HG02678 (cell line): ENCODE data around the gene ERN1.
A peak's percentile ranks its signal among the peaks of the same experiment; 100 is the strongest.
"Not testable (repeated sequence)": the region's sequence is repeated elsewhere in the genome, so short reads cannot be mapped to it uniquely, and the experiment has no call there.

ENCODE experiments used
- ATAC-seq: cut with Tn5 transposase; IDR thresholded peaks from one replicate; pipeline ENCODE4 v1.9.1; 2021; ENCODE audit warnings: mild to moderate bottlenecking, moderate library complexity; ENCODE audit not compliant: unreplicated experiment

Gene ERN1

DNA sequence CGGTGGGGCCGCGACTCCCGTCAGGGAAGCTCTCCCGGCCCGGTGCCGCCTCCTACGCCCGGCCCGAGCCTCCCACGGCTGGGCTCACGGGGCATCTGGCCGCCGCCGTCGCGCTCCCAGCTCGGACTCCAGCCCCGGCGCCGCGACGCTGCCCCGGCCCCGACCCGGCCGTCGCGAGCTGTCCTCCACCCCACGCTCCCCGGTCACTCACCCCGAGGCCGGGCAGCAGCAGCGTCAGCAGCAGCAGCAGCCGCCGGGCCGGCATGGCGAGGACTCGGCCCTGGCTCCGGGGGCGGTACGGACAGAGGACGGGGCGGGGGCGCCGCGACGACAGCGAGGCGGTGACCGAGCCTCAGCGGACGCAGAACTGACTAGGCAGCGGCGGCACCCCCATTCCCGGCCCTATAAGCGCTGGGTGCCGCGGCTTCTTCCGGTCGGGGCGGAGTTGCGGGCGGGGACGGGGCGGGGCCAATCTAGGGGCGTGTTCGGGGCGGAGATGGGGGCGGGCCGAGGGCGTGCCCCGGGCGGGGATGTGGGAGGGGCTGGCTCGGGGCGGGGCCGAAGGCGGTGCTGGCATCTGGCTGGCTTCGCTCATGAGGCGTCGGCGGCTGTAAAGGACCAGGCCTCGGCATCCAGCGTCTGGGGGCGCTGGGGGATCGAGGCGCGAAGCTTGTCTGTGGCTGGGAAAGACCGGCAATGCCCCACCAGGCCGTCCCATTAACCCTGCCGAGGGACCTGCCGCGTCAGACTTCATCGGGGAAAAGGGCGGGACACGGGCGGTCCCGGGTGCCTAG is at the start of gene ERN1:
Gene ERN1, minus strand, starts transcription at position 380 of the 794 bp plus-strand sequence. Its CDS starts 115 bp downstream, at position 265.
- peak; percentile 81 for ATAC-seq

DNA sequence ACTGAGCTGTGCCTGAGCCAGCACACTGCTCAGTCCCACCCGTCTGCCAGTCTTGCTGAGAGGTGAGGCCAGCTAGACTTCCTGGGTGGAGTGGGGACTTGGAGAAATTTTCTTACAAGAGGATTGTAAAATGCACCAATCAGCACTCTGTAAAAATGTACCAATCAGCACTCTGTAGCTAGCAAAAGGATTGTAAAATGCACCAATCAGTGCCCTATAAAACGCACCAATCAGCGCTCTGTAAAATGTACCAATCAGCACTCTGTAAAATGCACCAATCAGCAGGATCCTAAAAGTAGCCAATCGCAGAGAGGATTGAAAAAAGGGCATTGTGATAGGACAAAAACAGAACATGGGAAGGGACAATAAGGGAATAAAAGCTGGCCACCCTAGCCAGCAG is 49.1 kb upstream of the ERN1 start:
- ATAC-seq: not testable (repeated sequence)

DNA sequence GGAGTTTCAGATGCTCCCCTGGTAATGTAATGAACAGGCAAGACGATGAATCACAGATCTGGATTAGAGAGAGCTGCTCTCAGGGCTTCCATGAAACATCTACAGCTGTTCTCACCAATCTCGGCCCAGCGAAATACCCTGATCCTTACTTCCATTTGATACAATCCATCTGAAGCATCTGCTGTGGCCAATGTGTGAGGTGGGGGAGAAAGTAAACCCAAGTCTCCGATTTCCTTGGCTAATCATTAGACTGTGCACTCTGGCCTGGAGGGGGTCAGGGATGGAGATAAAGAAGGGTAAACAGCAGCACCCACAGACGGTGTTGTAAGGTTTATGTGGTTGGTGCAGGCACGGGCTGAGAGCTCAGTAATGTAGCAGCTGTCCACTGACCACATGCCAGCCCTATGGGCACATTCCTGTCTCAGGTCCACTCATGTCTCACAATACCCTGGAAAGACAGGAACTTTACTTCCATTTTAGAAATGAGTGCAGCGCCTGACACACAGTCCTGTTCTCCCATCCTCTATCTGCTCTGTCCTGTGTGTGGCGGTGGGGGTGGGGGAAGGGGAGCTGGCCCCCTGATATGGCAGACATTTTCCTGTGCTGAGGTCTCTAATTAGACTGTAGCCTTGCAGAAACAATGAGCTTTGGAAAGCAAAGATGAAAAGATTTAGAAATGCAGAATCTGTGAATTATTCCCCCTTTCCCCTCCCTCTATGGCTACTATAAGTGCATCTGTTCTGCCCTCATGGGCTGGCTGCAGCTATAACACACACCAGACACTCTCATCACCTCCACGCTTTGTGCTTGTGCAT is 48.3 kb upstream of the ERN1 start:
- ATAC-seq: no peak

DNA sequence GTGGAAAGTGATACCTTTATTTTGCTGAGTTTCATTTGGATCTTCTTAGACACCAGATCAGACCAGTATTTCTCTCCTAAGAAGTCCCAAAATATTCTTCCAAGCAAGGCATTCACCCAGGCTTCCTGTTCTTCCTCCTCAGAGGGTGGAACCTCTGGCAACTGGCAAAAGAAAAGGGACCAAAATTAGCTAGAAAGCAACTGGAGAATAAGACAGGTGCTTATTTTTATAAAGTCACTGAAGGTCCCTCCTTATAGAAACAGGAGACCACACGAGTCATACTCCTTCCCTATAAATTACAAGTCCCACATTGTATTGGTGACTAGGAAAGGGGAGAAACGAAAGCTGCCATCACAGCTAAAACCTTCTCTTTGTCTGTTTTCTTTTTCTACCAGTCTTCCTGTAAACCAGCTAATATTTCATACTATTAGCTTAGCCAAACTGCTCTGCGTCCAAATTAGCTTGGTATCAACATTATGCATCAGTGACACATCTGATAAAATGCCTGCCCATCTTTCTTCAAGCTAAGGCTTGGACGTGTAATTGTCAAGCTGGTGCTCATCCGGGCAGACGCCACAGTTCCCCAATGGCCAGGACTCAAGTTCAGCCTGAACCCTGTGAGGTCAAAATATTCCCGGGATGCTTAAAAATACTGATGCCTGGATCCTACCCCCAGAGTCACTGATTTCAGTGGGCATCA is 47.5 kb upstream of the ERN1 start:
- no peak for ATAC-seq

DNA sequence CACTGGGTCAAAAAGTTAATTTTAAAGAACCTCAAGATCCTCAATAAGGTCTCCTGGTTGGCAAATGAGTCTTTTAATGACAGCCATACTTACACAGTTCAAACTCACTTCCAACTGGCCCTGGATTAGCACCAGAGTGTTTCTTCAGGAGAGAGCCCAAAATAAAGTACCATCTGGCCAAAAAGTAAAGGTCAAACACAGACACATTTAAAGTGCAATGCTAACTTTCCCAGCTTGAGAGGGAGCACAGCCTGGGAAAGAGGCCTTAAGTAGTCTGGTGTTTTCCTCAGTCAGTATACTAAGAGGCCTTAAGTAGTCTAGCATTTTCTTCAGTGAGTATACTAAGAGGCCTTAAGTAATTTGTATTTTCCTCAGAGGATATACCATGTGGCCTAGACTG is 46.6 kb upstream of the ERN1 start:
- no peak for ATAC-seq

DNA sequence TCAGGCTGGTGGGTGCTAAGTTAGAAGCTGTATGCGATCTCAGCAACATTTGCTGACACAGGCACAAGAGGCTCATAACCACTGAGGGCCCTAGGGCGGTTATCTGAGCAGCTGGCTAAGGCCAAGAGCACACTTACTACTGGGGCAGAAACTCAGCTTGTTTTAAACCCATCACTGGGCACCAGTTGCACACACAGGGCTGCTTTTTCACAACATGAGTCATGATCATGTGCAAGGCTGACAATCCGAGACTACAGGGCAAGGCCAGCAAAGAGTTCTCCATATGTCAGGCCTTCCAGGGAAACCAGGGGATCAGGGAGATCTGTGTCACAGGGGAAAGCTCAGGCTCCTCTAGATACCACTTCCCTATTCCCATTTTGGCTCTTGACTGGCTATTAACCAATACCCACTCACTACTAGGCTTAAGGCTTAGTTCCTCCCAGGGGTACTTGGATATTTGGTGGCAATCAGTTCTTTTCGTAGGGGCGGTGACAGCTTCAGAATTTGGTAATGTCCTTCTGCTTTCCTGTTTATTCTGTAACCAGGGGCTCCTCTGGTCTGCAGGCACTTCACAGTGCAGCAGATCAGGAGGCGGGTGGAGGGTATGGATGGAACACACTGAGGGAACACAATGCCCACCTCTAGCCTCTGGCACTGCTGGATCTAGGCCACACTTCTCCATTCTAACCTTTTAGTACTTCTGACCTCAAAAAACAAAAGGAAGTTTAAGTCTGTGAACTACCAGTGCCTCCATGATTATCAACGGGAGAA is 44.9 kb upstream of the ERN1 start:
- ATAC-seq: no peak

DNA sequence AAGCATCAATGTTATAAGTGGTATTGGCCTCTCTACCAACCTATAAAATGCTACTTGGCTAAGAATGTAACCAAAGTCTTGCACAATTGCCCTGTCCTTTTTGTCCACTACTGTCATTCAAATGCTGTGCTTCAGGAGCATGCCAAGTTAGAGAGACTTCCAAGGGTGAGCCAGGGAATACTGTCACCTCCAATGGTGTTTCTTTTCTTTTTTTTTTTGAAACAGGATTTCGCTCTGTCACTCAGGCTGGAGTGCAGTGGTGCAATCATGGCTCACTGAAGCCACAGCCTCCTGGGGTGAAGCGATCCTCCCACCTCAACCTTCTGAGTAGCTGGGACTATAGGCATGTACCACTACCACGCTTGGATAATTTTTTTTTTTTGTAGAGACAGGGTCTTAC is 43.7 kb upstream of the ERN1 start:
- ATAC-seq: no peak

DNA sequence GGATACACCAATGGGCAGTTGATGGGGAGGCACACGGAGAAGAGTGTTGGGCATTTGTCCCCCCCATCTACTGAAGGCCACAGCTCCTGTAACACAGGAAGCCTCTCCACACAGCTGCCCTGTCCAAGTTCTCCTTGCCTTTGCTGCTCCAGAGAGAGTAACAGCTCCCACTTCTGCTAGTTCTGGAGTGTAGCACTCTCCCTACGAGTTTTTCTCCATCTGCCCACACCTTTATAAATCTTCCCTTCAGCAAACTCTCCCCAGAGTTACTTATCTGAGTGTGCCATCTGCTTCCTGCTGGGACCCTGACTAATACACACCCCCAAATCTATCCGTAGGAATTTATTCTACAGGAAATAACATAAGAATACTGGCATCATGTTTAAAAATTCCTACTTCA is 42.6 kb upstream of the ERN1 start:
- no peak for ATAC-seq

DNA sequence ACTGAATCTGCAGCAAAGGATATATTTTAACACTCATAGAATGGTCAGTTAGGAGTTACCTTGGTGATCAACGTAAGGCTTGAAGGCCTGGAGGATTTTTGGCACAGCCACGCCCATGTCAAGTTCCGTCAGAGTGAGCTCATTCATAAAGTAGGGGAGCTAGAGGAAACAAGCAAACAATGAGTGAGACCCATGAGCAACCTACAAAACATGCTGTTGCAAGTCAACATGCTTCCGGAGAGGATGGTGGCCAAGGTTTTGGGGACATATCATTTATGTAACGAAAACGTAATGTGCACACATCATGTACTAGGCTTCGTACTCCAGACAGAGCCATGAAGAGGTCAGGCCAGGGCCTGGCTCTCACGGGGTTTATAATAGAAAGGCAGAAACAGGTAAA is 41.1 kb upstream of the ERN1 start:
- ATAC-seq: no peak

DNA sequence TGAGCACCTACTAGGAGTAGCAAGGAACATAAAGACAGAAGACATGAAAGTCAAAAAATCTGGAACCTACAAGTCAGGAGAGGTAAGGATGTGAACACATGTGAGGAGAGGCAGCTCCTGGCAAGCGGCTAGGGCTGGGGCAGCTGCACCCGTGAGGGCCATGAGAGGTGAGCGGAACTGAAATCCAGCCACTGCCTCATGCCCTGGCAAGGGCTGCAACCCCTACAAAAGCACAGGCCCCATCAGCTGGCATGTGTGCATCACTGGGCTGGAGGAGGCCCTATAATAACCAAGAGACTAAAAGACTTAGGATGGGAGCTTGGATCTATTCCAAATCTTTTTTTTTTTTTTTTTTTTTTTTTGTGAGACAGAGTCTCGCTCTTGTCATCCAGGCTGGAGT is 40.3 kb upstream of the ERN1 start:
- no peak for ATAC-seq

DNA sequence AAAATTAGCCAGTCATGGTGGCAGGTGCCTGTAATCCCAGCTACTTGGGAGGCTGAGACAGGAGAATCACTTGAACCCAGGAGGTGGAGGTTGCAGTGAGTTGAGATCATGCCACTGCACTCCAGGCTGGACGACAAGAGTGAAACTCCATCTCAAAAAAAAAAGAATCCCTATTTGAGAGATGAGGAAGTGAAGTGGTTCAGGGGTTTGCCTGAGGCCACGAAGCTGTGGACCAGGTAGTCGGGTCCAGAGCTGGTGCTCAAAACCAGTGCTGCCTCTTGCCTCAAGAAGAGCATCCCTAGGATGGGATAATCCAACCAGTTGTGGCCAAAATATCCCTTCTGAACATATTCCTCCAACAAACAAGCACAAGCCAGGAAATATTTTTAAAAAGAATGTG is 37.7 kb upstream of the ERN1 start:
- ATAC-seq: not testable (repeated sequence)

DNA sequence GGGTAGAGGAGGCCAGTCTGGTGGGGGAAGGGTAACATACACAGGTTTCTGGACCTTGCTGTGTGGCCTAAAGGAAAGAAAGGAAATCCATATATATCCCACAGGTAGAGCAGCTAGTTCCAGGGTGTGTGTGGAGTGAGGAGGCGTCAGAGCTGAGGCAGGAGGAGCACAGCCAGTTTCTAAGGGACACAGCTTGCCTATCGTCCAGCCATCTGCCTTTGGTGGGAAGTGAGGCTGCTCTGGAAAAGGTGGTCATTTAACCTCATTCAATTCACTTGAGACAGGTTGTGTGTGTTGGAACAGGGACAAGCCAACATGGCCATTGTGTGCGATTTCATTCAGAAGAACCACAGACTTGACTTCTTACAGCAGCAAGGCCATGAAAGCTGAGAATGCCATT is 36.9 kb upstream of the ERN1 start:
- no peak for ATAC-seq

DNA sequence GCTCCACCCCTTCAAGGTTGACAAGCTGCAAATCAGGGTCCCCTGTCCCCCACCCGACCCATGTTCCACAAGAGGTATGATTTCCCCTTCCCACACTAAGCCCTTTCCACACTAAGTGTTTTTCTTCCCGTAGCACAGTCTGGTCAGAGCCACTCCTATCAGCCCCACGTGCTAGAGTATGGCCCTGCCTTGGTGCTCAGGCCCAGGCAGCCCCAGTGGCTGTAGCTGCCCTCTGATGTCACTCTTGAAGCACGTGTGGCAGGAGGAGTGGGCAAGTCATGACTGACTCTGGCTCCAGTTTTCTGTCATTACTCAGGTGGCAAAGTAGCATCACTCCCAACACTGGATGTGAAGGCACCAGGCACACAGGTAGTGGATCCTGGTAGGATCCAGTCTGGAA is 35.4 kb upstream of the ERN1 start:
- ATAC-seq: no peak

DNA sequence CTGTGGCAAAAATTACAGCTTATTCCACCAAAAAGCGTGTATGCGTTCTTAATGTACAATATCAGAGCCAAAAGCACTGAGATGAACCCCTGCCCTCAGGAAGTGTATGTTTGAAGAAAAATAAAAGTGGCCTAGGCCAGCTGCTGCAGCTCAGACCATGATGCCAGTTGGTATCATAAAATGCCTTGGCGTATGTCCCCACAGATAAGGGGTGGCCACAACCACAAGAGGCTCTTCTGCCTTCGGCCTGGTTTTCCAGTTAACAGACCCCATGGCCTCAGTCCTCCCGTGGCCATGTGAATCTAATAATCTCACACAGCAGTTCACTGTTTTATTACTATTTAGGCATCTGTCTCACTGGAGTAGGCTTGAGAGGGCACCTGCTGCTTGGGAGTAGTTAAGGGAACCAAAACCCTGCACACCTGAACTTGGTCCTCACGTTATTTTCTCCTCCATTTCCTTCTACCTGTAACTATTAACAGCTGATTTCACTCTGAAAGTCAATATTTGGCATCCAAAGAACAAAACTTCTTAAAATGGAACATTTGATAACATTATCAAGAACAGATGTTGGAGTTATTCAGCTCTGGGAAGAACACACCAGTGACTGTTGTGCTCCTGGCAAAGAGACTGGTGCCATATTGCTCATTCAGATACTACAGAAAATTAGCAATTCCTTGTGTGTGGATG is 34.8 kb upstream of the ERN1 start:
- ATAC-seq: no peak

DNA sequence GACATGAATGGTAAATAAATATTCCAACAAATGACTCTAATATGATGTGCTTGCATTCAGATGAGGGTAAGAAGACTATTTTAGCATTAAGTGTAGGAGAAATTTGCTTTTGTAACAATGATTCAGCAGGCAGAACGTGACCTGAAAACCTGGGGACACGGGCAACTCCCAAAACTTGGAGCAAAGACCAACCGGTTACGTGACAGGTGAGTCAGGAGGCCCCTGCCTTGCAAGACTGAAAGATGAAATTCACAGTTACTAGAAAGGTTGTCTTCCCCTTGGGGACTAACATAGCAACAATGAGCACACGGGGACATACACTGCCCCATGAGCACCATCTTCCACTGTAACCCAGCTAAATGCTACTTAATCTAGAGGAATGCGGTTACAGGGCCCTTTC is 33.5 kb upstream of the ERN1 start:
- no peak for ATAC-seq

DNA sequence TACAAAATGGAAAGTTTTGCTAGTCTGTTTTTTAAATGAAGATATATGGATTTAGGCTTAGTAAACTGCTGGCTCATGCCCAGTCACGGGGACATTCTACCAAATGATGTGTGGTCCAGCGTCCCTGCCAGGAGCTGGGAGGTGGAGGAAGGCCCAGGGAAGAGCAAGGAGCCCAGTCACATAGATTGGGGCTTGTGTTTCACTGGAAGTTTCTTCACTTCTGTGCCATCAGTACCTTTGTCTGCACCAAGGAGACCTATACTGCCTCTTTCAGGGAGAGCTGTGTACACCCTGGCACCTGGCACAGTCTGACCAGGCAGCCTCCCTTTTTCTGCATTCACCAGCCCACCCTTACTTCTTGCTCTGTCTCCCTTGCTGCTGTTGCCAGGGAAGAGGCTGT is 32.6 kb upstream of the ERN1 start:
- ATAC-seq: no peak

DNA sequence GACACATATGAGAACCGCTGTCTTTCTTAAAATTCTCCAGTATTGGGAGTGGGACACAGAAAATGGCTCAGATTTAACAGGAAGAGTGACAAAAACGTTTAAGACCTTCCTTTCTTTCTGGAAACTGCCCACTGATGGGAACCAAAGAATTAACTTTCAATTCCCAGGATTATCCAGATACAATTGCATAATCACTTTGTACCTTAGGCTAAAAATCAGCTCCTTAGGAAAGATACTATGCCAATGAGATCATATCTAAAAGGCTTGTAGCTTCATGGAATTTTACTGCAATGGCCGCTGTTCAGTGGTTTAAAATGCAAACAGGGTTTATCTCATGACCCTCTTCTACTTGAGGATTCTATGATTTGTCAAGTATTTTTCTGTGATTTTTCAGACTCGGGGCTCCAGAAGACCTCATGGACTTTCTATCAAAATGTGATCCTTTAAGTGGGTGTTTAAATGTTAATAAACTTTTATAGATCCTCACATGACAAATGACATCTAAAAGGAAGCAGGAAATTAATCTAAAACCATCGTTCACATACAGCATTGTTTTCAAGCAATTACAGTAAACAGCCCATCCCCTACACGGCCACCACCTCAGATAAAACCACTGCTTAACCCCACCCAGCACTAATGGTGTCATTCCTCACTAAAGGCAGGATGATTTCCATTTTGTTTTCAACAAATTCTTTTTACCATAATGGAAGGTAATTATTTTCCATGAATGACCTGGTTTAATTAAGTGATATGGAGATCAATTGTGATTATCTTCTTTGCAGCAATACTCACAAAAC is 31.6 kb upstream of the ERN1 start:
- ATAC-seq: no peak

DNA sequence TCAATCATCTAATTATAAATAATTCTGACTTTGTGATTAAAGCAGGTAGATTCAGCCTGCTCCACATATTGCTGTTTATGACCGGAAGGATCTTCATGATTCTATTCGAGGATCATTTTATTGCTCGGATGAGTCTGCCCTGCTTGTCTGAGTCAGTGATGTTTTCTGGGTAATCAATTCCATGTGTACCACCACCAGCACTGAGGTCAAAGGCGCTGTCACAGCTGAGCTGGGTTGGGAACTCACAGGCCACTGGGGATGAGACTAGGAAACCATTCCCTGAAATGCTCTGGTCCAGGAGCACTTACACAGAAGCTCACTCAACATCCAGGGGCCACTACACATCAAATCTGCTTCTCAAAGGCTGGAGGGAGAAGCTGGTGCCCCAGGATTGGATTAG is 30.4 kb upstream of the ERN1 start:
- ATAC-seq: no peak

DNA sequence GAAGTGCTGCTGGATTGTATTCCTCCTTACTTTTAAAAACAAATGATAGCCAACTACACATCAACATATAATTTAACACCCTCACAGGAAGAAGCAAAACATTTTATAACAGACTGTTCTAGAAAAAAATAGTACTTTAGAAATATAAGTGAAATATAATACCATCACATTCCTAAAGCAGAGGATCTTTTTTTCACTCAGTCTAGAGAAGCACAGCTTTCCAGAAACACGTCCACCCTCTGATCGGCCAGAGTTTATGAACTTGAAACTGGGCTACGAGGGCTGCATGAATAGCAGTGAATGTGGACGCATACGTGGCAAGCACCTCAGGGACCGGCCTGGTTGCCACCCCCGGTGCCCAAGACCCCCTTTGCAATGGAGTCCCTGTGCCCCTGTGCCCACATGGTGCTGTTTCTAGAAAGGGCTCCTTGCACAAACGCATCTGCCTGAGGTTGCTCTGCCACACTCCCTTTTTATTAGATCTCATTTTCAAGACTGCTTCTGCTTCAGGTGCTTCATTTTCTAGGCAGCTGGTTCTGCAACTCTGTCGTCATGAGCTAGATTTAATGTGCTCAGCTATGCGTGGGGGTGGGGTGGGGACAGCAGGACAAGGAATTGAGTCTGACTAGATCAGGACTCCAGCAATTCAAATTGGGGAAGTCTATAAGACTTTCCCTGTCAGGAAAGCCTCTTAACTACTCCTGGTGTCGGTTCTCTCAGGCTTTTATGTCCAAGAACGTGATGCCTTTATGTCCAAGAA is 29.1 kb upstream of the ERN1 start:
- ATAC-seq: no peak
